Fibroblast of skin of left biceps (primary cell): Measurements from ENCODE around the gene LGR6.

Experiments used
- DNase-seq, 2 experiments: peaks; one replicate each; pipeline ENCODE4 v3.0.0-alpha.2; 2013; ENCODE audit warnings: low read depth in 2 of 2

The LGR6 gene

DNA sequence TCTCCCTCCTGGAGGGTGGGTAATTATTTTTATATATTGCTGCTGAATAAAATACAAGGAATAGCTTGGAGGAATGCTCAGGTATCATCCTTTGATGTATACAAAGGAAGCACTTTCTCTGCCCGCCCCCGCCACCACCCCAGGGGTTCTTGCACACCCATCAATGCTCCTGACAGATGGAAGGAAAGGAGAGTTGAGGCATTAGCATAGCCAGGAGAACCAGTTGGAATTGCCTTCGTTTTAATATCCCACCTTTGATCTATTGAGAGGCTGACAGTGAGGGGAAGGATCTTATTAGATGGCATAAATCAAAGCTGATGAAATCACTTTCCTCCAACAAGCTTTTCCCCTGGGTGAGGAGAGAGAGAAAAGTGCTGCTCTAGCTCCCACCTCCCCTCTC, 71.1 kb downstream of the LGR6 start:
- DNase-seq: no peak

DNA sequence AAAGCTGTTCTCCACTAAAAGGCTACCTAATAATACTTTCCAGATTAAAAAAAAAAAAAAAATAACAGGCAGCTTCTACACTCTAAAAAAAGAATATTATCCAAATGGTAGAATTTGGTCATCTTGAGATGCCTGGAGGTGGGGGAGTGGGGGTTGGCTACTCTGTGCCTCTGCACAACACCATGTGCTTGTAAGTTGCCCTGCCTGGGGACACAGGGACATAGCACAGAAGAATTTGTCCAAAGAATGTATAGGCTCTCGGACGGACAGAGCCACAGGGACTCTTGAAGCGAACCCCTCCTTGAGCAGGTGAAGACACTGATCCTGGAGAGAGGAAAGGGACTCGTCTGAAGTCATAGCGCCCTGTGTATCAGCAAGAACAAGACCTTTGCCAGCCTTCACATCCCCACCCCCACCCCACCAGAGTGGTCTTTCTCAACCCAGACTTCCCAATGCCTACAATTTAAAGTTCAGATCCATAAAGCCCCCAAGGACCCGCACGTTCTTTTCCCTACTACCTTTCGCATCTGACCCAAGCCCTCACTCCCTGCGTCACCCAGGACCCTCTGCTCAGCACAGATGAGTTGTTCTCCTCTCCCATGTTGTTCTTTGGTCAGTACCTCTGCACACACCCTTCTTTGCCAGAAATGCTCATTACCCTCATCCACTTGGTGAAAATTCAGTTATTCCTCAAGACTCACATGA, 72.6 kb downstream of the LGR6 start:
- no peak for DNase-seq

DNA sequence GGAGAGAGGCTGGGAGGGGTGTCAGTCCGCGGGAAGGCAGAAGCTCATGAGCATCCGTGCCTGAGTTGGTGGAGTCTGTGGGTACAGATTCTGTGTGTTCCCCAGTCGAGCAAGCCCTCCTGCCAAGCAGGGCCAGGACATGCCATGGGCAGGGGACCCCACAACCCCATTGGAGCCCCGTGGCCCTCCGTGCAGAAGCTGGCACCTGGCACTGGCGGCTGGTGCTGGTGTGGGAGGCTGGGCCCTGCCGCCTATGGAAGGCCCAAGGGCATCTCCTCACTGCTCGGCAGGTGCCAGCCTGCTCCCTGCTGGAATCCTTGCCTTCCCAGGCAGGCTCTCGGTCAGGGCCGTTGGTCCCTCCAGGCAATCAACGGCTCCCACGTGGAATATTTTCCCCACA, 74.4 kb downstream of the LGR6 start:
- no peak for DNase-seq

- DNase-seq: no peak
Observed at GRCh38 chr1:202268817-202269216, 75.2 kb downstream of the LGR6 start.

- DNase-seq: no peak
Observed at GRCh38 chr1:202270871-202271326, 77.3 kb downstream of the LGR6 start.

DNA sequence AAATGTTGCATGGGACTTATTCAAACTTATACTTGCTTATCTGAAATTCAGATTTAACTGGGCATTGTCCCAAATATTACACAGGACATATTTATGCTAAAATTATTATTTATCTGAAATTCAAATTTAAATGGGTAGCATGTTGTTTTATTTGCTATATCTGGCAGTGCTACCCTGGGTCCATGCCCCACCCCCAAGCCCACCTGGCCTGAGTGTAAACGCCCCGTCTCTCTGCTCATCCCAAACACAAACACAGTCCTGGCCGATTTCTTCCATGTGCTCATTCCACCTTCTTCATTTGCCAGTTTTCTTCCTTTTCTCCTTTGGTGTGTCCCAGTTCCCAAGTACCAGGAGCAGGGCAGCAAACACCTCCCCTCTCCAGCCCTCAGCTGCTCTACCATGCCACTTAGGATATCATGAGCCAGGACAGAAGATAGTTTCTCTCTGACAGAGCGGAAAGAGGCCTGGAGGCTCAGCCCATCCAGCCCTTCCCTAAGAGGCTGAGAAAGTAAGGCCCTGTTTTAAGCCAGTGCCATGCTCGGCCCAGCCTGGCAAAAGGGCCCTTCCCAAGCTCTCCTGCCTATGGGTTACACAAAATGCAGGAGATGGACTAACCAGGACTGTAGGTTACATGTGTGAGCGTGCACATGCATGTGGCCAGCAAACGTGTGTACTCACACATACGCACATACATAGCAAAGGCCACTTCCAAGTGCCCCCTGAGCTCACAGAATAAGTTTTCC, 78.7 kb downstream of the LGR6 start:
- no peak for DNase-seq

DNA sequence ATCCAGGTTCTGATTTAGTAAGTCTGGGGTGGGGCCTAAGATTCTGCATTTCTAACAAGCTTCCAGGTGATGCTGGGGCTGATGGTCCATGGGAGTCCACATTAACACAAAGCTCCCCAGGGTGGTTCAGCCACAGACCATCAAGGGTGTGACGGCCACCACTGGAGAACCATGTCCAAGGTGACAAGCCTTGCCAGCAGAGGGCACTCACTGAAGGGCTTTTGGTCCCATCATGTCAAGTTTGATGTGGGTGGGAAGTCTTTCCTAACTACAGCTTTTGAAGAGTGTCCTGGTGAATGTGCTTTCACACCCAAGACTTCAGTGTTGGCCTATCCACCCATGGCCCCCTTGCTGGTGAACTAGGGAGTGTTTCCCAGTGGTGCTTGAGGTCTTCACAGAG, 81.0 kb downstream of the LGR6 start:
- DNase-seq: no peak

DNA sequence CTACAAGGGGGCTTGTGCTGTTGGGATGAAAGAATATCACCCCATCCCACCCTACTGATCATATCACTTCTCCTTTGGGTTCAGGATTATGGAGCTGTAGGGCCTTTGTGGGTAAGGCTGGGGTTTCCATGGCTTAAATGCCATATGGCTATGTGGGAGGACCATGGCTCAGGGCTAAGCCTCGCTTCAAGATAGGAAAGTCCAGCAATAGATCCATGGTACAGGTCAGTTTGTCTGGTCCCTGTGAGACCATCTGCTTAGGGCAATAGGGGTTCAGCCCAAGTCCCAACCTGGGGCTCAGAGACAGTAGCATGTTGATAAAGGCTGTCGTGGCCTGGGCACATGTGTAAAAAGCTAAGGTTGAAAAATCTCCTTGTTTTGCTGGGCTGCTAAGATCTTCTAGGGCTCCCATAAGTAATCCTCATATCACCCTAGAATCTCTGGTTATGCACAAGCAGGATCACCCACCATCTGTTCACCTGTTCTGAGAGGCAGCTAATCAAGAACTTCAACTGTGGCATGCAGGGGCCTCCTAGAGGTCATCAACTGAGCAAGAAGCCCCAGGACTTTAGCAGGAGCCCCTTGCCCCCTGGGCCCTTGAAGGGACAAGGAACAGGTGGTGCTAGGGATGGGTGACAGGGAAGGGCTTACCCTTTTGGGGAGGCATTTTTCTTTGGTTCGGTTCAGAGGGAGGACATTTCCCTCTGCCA, 81.6 kb downstream of the LGR6 start:
- DNase-seq: no peak

- DNase-seq: no peak
Observed at GRCh38 chr1:202276081-202276715, 82.6 kb downstream of the LGR6 start.

DNA sequence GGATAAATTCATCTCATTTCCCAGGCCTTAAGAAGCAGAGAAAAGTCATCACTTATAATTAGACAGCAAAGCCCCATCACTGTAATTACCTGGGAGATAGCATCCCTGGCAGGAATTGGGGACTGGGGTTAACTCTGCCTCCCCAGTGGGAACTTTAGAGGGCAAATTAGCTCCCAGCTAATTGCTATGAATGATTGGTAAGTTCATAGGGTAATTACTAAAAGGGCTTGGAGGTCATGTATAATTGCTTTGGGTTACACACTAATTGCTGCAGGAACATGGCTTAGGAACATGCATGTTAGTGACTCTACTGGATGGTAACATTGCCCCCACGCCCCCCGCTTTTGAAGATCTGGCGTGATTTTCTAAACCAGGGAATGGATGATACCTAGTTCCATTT, 83.3 kb downstream of the LGR6 start:
- no peak for DNase-seq

DNA sequence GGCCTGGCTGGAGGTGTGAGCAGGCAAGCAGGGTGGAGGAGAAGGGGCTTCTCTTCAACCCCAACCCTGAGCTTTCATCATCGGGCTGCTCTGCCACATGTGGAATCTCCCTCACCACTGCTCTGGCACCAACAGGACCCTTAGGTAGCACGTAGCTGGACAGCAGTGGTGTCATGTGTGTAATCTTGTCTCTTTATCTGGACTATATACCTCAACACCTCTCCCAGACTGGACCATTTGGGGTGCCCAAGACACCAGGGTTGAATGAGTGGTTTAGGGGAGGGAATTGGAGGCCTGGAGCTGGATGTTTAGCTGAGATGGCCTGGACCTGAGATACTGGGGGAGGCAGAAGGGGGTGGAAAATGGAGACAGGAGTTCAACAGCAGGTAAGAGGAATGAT, 85.2 kb downstream of the LGR6 start:
- DNase-seq: no peak

DNA sequence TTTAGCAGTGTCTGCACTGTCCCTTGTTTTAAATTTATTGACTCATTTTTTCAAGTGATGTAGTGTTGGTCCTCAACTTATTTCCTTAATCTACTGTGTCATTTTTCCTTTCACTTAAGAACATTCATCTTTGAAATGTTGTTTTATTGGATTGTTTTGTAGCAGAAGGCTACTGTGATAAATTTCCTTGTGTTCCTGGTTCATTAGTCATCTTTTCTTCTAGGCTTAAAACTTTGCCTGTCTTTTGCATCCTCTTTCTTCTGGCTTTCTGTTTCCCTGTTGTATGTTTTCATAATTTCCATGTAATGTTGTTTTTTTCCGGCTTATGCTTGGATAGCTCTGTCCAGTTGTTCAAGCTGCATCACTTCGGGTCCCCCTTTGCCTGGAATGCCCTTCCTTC, 86.2 kb downstream of the LGR6 start:
- DNase-seq: no peak

DNA sequence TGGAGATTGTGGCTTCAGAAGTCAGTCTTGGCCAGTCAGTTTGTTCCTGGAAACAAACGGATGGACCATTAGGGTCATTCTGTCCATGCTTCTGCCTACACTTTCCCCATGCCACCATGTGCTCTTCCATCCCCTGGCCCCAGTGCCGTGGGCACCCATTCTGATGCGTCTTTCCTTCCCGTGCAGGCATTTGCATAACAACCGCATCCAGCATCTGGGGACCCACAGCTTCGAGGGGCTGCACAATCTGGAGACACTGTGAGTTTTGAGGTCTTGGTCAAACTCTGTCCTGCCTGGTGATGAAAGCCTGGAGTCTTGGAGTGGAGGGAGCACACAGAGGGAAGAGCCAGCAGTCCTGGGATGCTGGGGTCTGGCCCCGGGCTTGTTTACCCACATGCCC, 87.0 kb downstream of the LGR6 start:
- no peak for DNase-seq

DNA sequence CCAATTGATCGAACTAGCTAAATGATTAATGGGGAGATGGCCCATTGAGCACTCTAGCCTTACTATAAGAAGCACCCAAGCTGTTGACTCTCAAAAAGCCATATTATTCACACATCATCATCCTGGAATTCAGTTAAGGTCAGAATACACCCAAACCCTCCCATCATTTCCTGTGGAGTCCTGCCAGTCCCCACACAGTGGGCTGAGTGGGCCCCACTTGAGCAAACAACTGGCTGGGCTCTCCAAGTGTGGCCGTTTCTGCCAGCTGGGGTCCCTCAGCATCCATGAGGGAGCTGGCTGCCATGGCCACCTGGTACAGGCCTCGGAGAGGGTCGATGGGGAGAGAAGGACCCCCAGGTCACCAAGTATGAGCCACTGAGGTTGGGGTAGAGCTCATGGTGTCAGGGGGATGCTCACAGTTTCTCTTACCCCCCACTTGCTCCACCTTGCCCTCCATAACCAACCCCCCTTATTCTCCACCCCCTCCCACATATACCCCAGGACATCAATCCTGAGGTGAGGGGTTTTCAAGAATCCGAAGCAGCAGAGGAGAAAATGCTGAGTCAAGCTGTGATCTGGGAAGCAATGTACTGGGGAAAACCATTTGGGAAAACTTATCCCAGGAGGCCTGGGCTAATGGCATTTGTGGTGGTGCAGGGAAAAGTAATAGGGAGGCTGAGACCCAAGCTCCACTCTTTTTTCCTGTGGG, 87.9 kb downstream of the LGR6 start:
- peak; percentile 76 to 82 for DNase-seq

DNA sequence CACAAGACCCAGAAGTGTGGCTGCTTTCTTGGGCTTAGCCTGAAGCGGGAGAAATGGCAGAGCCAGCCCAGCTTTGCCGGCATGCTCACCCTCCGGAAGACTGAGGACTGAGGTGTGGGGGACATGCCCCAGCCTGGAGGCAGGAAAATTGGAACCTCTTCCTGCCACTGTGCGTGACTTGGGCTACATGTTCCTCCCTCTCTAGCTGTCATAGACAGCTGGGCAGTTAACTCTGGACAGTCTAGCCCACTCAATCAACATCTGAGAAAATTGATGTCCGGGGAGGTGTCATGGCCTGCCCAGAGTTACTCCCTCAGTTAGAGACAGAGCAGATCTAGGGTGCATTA, 88.4 kb downstream of the LGR6 start:
- no peak for DNase-seq

- no peak for DNase-seq
Observed at GRCh38 chr1:202282596-202283283, 89.1 kb downstream of the LGR6 start.

DNA sequence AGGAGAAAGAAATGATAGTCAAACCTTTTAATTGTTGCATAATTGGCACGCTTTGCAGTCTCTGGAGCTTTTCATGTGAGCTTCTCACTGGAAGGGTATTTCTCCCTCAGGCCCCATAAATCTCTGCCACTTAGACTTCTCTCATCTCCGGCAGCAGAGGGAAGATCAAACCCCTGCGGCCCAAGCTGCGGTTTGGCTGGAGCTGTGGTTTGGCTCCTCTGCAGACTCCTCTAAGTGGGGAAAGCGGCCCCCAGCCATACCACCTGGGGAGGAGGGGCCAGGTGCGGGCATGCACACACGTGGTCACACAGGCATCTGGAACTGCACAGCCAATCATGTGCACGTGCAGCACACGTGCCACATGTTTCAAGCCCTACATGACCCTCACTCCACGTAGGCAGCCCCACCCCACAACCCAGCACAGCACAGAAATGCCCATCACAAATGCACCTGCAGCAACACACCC, 89.8 kb downstream of the LGR6 start:
- DNase-seq: peak; percentile 87 to 89

DNA sequence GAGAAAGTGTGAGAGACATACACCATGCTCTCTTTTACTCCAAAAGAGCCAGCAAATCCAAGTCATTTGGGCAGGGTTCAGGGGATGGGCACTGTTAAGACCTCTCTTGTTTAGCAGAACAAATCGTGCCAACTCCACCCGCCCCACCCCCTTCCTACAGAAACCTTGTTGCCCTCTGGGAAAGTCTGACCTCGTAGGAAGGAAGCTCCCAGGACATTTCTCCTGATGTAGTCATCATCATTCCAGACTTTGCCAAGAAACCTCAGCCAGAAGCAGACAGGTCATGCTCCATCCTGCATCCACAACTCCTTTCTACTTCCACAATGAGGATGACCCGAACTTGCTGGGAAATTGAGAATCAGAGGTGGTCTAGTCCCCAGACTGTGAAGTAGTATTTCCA, 90.4 kb downstream of the LGR6 start:
- no peak for DNase-seq

DNA sequence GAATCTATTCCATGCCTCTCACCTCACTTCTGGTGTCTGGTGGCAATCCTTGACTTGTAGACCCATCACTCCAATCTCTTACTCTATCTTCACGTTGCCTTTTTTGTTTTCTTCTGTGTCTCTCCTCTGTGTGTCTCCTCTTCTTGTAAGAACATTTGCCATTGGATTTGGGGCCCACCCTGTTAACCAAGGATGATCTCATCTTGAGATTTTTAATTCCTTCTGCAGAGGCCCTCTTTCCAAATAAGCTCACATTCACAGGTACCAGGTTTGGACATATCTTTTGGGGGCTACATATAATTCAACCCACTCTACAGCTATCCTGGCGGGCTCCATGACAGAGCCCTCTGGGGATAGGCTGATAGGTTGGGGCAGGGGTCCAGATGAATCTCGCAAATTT, 92.3 kb downstream of the LGR6 start:
- DNase-seq: no peak

- peak in 1 of 2 experiments; percentile 42 for DNase-seq
Observed at GRCh38 chr1:202286622-202287097, 93.1 kb downstream of the LGR6 start.

GRCh38 chr1:202287196-202287595, 93.6 kb downstream of the LGR6 start:
- no peak for DNase-seq
